Muscle of back (tissue), 11 donors: ENCODE data around the gene RGCC. TPM values are rescaled to one million over a fixed set of nuclear protein-coding genes. Genes with fewer than 3 reads are reported as not detected.
A peak's percentile ranks its signal among the peaks of the same experiment; 100 is the strongest.

Source experiments
- DNase-seq, 3 donors: peaks; one replicate each; pipeline versions ENCODE4 v3.0.0 to v3.0.0-alpha.2; 2013
- polyA plus RNA-seq, 10 donors: library from polyadenylated mRNA; unstranded; fragments of 120-200 nt; gene quantifications; one replicate each; pipeline ENCODE4 v1.2.1, GENCODE V29; 2013; ENCODE audit not compliant: insufficient read length in 10 of 10

Gene RGCC
- polyA plus RNA-seq, 10 donors = 20.9 to 32.4 (median 23.0) TPM

DNA sequence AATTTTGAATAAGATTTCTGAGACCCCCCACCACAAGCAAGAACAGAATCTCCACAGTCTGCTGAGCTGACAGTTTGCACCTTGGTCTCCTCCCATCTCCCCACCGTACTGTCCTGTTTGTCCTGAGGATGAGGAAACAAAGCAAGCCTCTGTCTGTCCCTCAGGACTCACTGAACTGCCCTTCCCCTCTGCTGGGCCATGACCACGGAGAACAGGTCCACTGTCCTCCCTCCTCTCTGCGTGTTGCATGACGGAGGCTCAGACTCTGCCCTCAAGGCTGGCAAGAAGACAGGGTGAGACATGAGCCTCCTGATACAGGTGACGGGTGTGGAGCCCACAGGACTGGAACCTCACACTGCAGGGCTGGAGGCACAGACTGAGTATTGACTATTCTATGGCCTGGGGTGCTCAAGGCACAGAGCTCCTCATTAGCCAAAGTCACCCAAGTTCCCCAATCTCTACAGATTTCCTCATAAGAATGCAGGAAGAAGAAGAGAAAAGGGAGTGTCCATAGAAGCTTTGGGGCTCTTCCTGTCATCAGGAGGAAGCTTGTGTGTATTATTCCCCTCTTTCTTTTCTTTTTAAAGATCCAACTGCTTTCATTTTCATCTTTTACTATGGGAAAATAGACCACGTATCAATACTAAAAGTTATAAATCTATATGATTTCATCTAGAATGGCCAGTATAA lies 22.4 kb upstream of the RGCC start:
- no peak for DNase-seq

DNA sequence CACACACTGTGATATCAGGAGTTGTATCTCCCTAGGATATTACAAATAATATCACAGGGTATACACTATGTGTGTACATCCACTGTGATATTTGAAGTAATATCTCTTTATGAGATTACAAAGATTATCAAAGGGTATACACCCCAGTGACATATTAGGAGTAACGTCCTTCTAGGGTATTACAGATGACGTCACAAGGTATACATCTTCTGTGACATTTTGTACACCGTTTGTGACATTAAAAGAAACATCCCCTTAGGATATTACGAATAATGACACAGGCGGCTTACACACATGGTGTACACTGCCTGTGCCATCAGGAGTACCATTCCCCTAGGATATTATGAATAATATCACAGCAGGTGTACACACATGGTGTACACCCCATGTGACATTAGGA lies 13.4 kb upstream of the RGCC start:
- DNase-seq = no peak

DNA sequence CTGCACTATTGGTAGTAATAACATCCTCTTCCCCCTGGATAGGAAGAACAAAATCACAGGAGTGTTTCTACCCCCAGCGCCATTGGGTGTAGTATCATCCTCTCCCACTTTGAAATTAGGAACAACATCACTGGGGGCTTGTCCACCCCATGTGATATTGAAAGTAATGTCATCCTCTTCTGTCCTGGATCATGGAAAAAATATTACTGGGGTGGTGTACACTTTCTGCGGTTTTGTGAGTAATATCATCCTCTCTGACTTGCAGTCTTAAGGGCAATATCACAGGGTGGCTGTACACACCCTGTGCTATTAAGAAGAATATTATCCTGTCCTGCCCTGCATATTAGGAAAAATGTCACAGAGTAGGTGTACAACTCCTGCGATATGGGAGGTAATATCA lies 4.9 kb upstream of the RGCC start:
- no peak for DNase-seq

DNA sequence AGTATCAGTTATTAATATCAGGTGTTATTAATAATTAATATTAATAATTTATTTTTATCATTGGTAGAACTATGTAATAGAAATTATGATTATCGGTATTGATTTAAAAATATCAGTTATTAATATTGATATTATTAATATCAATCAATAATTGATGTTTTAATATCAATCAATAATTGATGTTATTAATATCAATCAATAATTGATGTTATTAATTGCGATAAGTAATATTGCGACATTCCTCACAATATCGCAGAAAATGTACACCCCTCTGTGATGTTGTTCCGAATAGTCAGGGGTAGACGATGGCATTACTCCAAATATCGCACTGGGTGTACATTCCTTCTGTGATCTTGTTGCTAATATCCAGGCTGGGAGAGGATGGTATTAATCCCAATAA lies 3.7 kb upstream of the RGCC start:
- DNase-seq = no peak

DNA sequence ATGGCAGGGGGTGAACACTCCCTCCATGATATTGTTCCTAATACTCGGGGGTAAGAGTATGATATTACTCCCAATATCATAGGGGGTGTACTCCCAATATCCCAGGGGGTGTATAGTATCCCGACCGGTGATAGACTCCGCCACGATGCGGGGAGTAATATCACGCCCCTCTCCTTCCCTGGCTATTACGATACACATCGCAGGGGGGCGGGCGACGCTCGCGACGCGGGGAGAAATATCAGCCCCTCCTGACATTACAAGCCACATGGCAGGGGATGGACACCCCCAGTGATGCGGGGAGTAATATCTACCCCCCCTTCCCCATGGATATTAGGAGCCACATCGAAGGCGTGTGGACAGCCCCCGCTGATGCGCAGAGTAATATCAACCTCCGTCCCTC lies 3.2 kb upstream of the RGCC start:
- no peak for DNase-seq

DNA sequence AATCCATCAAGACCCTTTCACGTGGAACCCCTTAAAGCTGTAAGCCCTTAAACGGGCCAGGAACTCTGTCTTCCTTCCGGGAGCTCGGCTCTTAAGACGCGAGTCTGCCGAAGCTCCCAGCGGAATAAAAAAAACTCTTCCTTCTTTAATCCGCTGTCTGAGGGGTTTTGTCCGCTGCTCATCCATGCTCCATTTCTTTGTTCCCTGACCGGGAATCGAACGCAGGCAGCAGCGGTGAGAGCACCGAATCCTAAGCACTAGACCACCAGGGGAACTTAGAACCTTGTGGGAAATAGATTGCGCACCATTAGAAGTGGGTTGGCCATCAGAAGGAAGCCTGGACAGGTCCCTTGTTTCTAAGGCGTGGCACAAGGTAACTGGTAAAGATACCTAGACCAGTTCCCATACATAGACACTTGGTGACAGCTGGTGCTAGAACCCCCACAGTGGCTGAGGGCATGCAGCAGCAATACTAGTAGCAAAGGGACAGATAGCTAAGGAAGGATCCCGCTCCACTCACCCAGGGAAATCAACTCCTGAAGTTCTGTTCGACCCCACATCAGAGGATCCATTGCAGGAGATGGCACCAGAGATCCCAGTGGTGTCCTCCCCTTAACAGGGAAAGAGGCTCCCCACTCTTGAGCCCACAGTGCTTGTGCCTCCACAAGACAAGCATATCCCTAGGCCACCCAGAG lies 1.5 kb upstream of the RGCC start:
- DNase-seq = peak in 1 of 3 donors; percentile 19

DNA sequence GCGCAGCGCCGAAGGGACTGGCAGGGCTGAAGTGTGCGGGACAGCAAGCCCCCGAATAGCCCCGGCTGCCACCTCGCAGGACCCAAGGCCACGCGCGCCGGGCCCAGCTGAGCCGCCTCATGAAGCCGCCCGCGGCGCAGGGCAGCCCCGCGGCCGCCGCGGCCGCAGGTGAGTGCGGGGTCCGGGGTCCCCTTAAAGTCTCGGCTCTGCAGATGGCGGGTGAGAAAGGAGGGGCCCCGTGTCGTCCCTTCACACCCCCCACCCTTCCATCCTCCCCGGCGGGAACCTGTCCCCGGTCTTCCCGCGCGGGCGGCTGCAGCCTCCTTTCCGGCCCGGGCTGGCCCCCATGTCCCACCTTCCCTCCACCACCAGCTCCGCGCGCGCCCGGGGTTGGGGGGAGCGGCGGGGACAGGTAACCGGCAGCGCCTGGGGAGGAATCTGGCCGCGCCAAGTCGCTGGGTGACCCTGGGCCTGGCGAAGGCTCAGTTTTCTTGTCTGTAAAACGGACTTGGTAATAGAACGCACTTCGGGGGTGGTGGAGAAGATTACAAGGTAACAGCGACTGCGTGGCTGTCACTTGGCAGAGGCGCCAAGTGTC lies 338 bp downstream of the RGCC start:
- DNase-seq = peak in 1 of 3 donors; percentile 59

DNA sequence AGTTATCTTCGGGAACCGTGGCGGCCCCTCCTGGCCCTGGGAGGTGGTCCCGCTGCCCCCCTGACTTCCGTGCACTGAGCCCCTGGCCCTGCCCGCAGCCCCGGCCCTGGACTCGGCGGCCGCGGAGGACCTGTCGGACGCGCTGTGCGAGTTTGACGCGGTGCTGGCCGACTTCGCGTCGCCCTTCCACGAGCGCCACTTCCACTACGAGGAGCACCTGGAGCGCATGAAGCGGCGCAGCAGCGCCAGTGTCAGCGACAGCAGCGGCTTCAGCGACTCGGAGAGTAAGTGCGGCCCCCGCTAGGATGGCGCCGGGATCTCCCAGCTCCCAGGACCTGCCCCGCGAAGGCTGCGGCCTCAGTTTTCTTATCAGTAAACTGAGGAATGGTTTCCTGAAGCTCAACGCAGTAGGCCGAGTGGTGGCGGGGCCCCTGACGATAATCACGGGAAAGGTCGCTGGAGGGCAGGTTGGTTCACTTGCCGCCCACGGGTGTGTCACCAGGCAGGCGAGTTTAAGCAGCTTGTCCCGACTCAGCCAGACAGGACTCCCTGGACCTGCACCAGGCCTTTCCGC lies 924 bp downstream of the RGCC start:
- DNase-seq = peak in 1 of 3 donors; percentile 75

DNA sequence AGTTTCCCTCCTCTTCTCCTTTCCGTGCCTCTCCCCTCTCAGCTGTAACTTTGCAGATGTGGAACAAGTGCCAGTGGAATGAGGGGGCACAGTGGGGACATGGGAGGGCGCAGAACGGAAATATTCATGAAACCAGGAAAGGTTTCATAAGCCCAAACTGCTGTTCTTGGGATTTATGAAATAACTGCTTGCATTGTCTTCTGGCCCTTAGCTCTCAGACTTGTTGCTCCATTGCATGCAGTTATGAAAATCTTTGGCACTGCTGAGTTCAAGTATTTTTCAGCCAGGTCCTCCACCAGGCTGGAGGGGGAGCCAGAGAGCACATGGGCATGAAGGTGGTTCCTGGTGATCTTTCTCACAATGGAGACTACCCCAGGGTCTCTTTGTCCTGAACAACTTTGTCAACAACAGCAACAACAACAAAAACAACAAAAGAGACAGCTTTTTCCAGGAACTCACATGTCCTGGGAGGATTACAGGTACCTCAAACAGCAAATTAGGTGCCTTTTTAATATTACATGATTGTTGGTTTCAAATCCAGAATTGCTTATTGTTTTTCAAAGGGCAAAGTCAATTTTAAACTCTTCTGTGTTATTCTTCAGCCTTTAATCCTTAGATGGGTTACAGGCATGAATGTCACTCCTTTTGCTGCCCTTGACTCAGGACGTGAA lies 1.5 kb downstream of the RGCC start:
- DNase-seq = peak in 1 of 3 donors; percentile 66

DNA sequence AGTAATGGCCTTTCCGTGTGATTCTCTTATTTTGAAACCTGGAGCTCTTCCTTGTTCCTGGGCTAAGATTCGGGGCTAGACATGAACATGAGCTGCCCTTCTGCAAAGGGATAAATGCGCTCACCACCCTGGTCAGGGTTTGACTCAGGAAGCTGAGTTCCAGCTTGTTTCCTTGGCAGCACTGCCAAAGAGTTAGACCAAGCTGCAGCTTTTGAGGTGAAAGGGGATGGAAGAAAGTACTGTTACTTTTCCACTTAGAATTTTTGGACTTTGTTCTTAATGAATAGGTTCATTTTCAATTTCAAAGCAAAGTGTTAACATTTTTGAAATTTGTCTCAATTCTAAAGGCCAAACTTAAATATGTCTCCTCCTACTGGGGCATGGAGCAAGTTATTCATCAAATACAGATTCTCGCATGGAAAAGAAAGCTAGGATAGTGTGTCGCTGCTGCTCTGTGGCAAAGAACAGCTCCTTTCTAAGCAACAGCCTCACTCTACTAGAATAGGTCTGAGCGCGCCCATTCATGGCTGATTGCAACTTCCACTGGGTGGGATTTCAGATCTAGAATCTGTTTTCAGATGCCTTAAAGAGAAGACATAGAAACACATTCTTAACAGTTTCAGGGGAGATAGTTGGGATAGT lies 2.2 kb downstream of the RGCC start:
- DNase-seq = peak in 1 of 3 donors; percentile 42

DNA sequence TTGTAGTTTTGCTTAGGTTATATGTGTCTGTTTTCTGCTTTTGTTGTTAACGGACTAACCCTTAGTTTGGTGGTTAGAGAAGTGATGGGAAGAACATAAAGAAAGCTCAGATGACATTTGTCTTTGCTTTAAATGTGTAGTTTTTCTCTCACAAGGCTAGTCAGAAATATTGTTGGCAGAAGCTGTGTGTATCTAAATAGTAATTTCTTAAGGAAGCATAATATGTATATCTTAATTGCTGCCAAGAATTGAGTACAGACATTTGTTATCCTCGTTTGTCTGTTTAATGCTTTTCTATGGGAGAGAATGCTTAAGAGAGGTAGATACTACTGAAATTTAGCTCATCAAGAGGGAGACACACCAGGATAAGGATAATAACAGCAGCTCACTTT lies 2.7 kb downstream of the RGCC start:
- DNase-seq = peak in 1 of 3 donors; percentile 41

DNA sequence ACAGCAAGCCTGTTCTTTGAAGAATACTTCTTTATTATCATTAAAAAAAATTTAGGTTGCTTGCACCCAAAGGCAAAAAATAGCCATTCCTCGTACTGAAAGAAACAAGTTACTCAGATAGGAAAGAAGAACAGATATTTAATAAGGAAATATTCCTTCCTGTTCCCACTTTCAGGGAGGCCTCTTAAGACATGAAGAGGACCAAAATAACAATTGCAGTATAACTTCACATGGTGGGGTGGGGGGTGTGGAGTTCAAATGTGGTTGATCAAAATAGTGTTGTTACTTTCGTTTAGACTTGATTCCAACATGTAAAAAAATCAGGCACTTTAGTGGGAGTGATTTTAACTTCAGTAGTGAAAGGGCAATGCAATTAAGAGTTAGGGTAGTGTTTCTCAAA lies 3.6 kb downstream of the RGCC start:
- no peak for DNase-seq

DNA sequence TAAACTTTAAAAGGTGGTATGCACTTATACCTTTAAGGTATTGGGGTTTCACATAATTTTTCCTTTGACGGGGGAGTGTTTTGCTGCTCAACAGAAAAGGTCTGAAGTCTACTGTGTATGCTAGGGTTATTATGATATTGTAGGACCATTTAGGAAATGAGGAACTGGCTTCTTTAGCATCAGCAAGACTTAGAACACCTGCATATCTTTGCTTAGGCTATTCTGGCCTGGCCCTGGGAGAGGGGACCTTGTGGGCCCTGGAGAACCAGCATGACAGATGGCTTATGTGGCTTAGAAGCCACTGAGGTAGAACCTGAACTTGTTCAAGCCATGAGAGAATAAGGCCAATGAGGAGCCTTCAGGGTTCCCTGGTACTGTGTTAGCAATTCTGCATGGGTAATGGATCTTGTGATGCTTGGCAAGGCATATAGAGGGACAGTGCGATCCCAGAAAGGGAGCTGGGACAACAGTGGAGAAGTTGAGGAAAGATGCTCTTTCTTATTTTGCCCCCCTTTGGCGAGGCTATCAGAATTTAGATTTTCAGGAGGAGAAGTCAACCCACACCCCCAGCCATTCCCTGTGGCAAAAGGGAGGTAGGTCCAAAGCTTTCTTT lies 4.3 kb downstream of the RGCC start:
- DNase-seq = no peak

DNA sequence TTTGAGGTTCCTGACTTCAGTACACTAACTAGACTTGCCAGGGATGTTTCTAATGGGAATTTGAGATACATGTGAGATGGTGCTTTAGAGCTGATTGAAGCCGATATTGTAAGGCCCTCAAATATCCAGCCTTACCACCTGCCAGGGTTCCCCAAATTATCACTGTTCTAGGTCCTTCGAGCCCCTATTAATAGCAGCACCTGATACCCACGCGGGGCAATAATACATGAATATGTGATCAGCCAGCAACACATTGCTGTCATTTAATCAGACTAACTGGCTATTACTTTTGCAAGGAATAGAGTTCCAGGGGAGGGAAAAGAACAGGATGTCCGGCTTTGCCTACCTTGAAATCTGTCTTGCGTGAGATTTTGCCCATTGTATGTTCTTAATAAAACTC lies 5.1 kb downstream of the RGCC start:
- DNase-seq = no peak

DNA sequence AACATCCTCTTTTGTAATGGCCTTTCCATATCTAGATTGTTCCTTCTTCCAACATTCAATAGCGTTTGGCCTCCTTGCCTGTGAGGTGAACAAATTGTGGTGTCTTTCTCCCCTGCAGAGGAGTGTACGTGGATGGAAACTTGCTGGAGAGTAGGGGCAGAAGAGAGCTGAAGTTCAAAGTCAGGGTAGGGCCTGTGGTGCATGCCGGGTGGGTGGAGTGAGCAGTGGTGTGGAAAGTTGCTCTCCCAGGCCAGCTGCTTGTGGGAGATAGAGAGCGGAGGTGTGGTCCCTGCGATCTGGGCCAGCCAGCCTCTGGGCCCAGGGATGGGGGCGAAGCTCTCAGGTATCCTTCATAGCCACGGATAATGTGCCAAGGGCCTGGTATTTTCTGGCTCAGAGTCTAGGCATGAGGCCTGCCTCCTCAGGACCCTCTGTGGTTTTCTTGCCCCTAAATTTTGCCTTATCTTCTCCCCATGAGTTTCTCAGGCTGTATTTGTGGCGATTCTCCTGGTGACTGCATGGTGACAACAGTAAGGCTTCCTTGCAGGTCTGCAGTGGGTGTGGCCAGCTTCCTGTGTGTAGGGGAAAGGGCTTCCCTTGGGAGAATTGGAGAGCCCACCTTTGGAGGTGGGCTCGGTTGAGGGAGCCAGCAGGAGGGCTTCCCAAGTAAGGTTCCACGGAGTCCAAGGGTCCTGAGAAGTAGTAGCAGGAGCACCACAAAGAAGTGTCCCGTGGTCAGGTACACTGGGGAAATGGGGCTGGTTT lies 6.7 kb downstream of the RGCC start:
- peak in 1 of 3 donors; percentile 32 for DNase-seq

DNA sequence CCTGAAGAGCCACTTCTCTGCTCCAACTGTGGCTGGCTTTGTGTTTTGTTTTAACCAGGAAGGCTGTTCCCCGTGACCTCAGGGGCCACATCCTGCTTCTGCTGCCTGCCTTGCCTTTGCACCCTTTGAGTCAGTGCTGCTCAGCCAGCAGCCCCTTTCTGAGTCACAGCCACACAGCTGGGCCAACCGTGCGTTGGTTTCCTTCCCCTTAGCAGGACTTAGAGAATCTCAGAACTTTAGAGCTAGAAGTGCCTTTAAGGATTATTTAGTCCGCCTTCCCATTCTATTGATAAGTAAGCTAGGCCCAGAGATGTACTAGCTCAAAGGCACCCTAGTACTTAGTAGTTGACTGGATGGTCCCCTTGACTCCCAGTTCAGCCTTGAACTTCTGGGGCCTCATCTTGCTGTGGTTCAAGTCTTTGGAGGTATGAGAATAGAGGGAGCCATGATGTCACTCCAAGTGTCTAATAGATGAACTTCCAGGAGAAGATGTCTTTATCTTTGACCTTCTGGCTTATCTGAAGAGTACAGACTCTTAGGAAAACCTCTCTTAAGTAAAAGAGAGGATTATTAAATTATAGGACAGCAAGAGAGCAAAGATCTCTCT lies 8.0 kb downstream of the RGCC start:
- peak in 2 of 3 donors; percentile 48 to 57 for DNase-seq

DNA sequence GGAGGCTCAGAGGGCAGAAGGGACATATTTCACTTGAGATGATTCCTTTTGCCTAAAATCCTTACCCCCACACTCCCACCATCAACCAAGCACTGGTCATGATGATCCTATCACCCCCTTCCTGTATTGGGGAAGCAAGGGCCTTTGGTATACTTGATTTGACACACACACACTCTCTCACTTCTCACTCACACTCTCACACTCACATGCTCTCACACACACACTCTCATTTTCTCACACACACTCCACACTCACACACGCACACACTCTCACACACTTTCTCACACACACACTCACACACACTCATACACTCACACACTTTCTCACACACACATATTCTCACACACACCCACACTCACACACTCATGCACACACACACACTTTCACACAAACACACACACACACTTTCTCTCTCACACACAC lies 8.6 kb downstream of the RGCC start:
- DNase-seq = no peak

DNA sequence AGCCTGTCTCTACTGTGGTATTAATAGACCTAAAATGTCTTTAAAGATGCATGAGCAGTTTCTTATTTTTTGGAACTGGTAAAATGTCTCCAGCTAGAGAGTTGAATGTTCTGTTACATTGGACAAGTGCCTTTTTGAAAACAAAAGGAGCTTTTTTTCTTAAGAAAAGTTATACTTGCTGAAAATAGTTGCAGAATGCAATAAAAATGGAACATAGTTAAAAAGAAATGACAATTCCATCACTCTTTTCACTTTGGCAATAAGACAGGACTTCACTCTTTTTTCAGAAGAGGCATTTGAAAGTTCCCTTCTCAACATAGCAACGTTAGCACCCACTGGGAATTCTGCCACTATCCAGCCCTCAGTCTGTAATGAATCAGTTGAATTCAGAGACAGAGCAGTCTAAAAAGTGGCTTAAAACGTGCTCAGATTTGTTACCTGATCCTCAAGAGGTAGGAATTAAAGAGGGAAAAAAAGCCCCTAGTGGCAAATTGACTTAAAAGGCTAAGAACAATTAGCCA lies 10.1 kb downstream of the RGCC start:
- peak in 1 of 3 donors; percentile 47 for DNase-seq

DNA sequence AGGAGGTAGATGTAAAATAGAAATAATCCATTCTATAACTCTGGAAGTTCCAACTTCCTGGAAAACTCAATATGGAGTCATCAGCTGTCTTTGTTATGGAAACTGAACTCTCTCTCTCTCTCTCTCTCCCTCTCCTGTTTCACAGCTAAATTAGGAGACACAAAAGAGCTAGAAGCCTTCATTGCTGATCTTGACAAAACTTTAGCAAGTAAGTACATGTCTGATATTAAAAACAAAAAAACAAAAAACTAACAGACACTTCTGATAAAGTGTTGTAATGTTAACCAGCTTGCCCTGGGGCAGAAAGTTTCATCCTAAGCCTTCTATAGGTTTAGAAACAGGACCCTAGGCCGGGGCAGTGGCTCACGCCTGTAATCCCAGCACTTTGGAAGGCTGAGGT lies 11.3 kb downstream of the RGCC start:
- DNase-seq = no peak

DNA sequence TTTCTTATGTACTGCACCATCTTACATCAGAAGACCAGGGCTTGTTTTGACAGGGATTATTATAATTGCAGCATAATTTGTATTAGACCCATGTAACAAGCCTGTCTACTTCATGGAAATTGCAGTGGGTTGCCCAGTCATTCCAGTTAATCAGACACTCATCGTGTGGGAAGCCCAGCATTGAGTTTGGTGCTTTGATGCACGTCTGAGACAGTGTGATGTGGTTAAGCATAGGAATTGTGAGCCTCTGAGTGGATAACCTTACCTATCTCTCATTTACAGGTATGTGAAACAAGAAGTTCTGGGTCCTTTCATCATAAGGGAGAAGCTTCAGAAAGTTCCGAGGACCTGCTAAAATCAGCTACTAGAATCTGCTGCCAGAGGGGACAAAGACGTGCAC lies 12.8 kb downstream of the RGCC start:
- no peak for DNase-seq
